ENCODE data around the gene ALDH5A1. TPM values are rescaled to one million over a fixed set of nuclear protein-coding genes. Genes with fewer than 3 reads are reported as not detected.
"Not testable (repeated sequence)": the region's sequence is repeated elsewhere in the genome, so short reads cannot be mapped to it uniquely, and the experiment has no call there.

ALDH5A1 gene
- total RNA-seq, 2 donors from 2014 or later: 13.9 to 18.3 TPM

GRCh38 chr6:24481449-24481848 lies 13.3 kb upstream of the ALDH5A1 start:
- no peak for ATAC-seq
- DNase-seq: no peak
- intact Hi-C loops (cut with DNase I, micrococcal nuclease): no loop called here

GRCh38 chr6:24484657-24485323 lies 10.0 kb upstream of the ALDH5A1 start:
- no peak for DNase-seq
- no peak for ATAC-seq
- intact Hi-C loops (cut with DNase I, micrococcal nuclease): no loop called here

GRCh38 chr6:24486065-24486464 lies 8.7 kb upstream of the ALDH5A1 start:
- no peak for ATAC-seq
- intact Hi-C loops (cut with DNase I, micrococcal nuclease): no loop called here

GRCh38 chr6:24489470-24489869 lies 5.3 kb upstream of the ALDH5A1 start, which contains the start of gene GPLD1:
Gene GPLD1 (minus strand): TSS chr6:24489578. CDS start chr6:24489511, 67 bp downstream.
- DNase-seq: no peak
- ATAC-seq: no peak
- intact Hi-C loops (cut with DNase I, micrococcal nuclease): no loop called here

More at GRCh38 chr6:24486065-24486464, 8.7 kb upstream of the ALDH5A1 start:
- DNase-seq: no peak

GRCh38 chr6:24489881-24490280 lies 4.9 kb upstream of the ALDH5A1 start:
- intact Hi-C loops (cut with DNase I, micrococcal nuclease): no loop called here
- DNase-seq (no peak), ATAC-seq (no peak)

- ATAC-seq (no peak), DNase-seq (no peak)
- intact Hi-C loops (cut with DNase I, micrococcal nuclease): no loop called here
Measured at GRCh38 chr6:24490948-24491347, 3.8 kb upstream of the ALDH5A1 start.

- ATAC-seq: no peak
- peak in 1 of 2 donors; percentile 50 for DNase-seq
- intact Hi-C loops (cut with DNase I, micrococcal nuclease): no loop called here
Measured at GRCh38 chr6:24492475-24492874, 2.3 kb upstream of the ALDH5A1 start.

GRCh38 chr6:24493945-24494820 lies 586 bp upstream of the ALDH5A1 start:
- no peak for DNase-seq
- intact Hi-C loops (cut with DNase I, micrococcal nuclease): no loop called here
- ATAC-seq: peak; percentile 92

- no peak for ATAC-seq
- intact Hi-C loops (cut with DNase I, micrococcal nuclease): no loop called here
- DNase-seq: no peak
Measured at GRCh38 chr6:24497254-24497970, 2.6 kb downstream of the ALDH5A1 start.

- no peak for DNase-seq
- intact Hi-C loops (cut with DNase I, micrococcal nuclease): no loop called here
- no peak for ATAC-seq
Measured at GRCh38 chr6:24500683-24501082, 5.9 kb downstream of the ALDH5A1 start.

GRCh38 chr6:24501374-24501773 lies 6.6 kb downstream of the ALDH5A1 start:
- intact Hi-C loops (cut with DNase I, micrococcal nuclease): no loop called here
- ATAC-seq (no peak), DNase-seq (no peak)

GRCh38 chr6:24501914-24502313 lies 7.1 kb downstream of the ALDH5A1 start:
- DNase-seq (no peak), ATAC-seq (peak; percentile 85)
- intact Hi-C loops (cut with DNase I, micrococcal nuclease): no loop called here

GRCh38 chr6:24504287-24504648 lies 9.5 kb downstream of the ALDH5A1 start:
- DNase-seq (peak in 1 of 2 donors; percentile 16), ATAC-seq (peak; percentile 45)
- intact Hi-C loops (cut with DNase I, micrococcal nuclease): no loop called here

GRCh38 chr6:24504649-24505586 lies 10.1 kb downstream of the ALDH5A1 start:
- intact Hi-C loops (cut with DNase I, micrococcal nuclease): no loop called here
- peak; percentile 63 to 71 for DNase-seq
- peak; percentile 91 for ATAC-seq

- ATAC-seq (no peak), DNase-seq (no peak)
- intact Hi-C loops (cut with DNase I, micrococcal nuclease): no loop called here
Measured at GRCh38 chr6:24506814-24507520, 12.2 kb downstream of the ALDH5A1 start.

GRCh38 chr6:24511976-24512375 lies 17.2 kb downstream of the ALDH5A1 start:
- intact Hi-C loops (cut with DNase I, micrococcal nuclease); ATAC-seq; DNase-seq: not testable (repeated sequence)

GRCh38 chr6:24513602-24514001 lies 18.8 kb downstream of the ALDH5A1 start:
- DNase-seq: no peak
- intact Hi-C loops (cut with DNase I, micrococcal nuclease): no loop called here
- ATAC-seq: no peak
